ENCODE measurements around the gene DACH1. TPM values are rescaled to one million over a fixed set of nuclear protein-coding genes. Genes with fewer than 3 reads are reported as not detected.

The DACH1 gene
- total RNA-seq, 1 donor from 2014 or later, result 39.5 TPM

- peaks cover 32% of the 10 kb centered on the region for H3K4me1 Mint-ChIP-seq (ENCODE audit: unreplicated experiment)
- DNase-seq (ENCODE audit: extremely low spot score, unreplicated experiment), result no peak
- peaks cover 1% of the 10 kb centered on the region for H3K36me3 Mint-ChIP-seq
- no peak for TF ChIP-seq CTCF (conservative IDR thresholded peaks at IDR 0.05)
- H3K4me3 Mint-ChIP-seq, result peak overlapping the region; percentile 45
- H3K27me3 Mint-ChIP-seq, result no peaks in the 10 kb centered on the region
- H3K27ac Mint-ChIP-seq, result peak overlapping the region; percentile 10
- H3K9me3 Mint-ChIP-seq, result no peaks in the 10 kb centered on the region
Observed at GRCh38 chr13:71759651-71760511, 107.1 kb downstream of the DACH1 start.

GRCh38 chr13:71758828-71759227 is 108.2 kb downstream of the DACH1 start:
- no peak for TF ChIP-seq CTCF (conservative IDR thresholded peaks at IDR 0.05)
- no peak overlapping the region for H3K27ac Mint-ChIP-seq

GRCh38 chr13:71754407-71754974 is 112.5 kb downstream of the DACH1 start:
- no peaks in the 10 kb centered on the region for H3K27me3 Mint-ChIP-seq
- H3K36me3 Mint-ChIP-seq, result no peaks in the 10 kb centered on the region
- H3K4me1 Mint-ChIP-seq (ENCODE audit: unreplicated experiment), result peaks cover 37% of the 10 kb centered on the region
- DNase-seq (ENCODE audit: extremely low spot score, unreplicated experiment), result no peak
- no peak overlapping the region for H3K27ac Mint-ChIP-seq
- peaks cover 4% of the 10 kb centered on the region for H3K9me3 Mint-ChIP-seq
- no peak overlapping the region for H3K4me3 Mint-ChIP-seq
- peak; percentile 53 for TF ChIP-seq CTCF (conservative IDR thresholded peaks at IDR 0.05)

More at GRCh38 chr13:71758828-71759227, 108.2 kb downstream of the DACH1 start:
- peaks cover 38% of the 10 kb centered on the region for H3K4me1 Mint-ChIP-seq (ENCODE audit: unreplicated experiment)
- H3K9me3 Mint-ChIP-seq, result peaks cover 4% of the 10 kb centered on the region
- H3K36me3 Mint-ChIP-seq, result no peaks in the 10 kb centered on the region
- H3K4me3 Mint-ChIP-seq, result peak overlapping the region; percentile 23
- H3K27me3 Mint-ChIP-seq, result no peaks in the 10 kb centered on the region
- DNase-seq (ENCODE audit: extremely low spot score, unreplicated experiment), result no peak

GRCh38 chr13:71752775-71753513 is 114.1 kb downstream of the DACH1 start:
- no peak for TF ChIP-seq CTCF (conservative IDR thresholded peaks at IDR 0.05)
- Mint-ChIP-seq H3K4me3 (no peak overlapping the region), H3K4me1 (ENCODE audit: unreplicated experiment) (peaks cover 28% of the 10 kb centered on the region), H3K36me3 (no peaks in the 10 kb centered on the region), H3K9me3 (peaks cover 4% of the 10 kb centered on the region), H3K27ac (no peak overlapping the region), H3K27me3 (no peaks in the 10 kb centered on the region)
- no peak for DNase-seq (ENCODE audit: extremely low spot score, unreplicated experiment)

- Mint-ChIP-seq H3K4me3 (peak overlapping the region; percentile 38), H3K27ac (peak overlapping the region; percentile 4), H3K36me3 (no peaks in the 10 kb centered on the region), H3K4me1 (ENCODE audit: unreplicated experiment) (peaks cover 28% of the 10 kb centered on the region), H3K9me3 (peaks cover 4% of the 10 kb centered on the region), H3K27me3 (no peaks in the 10 kb centered on the region)
- TF ChIP-seq CTCF (conservative IDR thresholded peaks at IDR 0.05), result no peak
- no peak for DNase-seq (ENCODE audit: extremely low spot score, unreplicated experiment)
Observed at GRCh38 chr13:71751073-71751472, 115.9 kb downstream of the DACH1 start.

Measured in type B pancreatic cell (in vitro differentiated cells).